CD14-positive monocyte (primary cell): ENCODE data around the gene SLC35A2. TPM values are rescaled to one million over a fixed set of nuclear protein-coding genes. Genes with fewer than 3 reads are reported as not detected.

ENCODE experiments used
- DNase-seq, 3 donors: peaks; one replicate each; pipeline ENCODE4 v3.0.0-alpha.2; 2011 to 2022
- H2AFZ ChIP-seq: 2 replicates; pipeline ENCODE4 v1.6.0; 2012; ENCODE audit warnings: mild to moderate bottlenecking, low read depth, low read length, inconsistent platforms; ENCODE audit not compliant: insufficient read depth, poor library complexity, severe bottlenecking
- H3K27ac ChIP-seq, 2 donors: 1 replicate in 1 of 2; 2 replicates in 1 of 2; pipeline ENCODE4 v1.5.1; 2012 to 2013; ENCODE audit warnings: low read length in 2 of 2, control low read depth in 1 of 2, inconsistent platforms in 1 of 2, low read depth in 1 of 2, mild to moderate bottlenecking in 1 of 2
- H3K27me3 ChIP-seq, 2 donors: one replicate each; pipeline versions ENCODE4 v1.6.0 to v1.6.1; 2011 to 2013; ENCODE audit warnings: low read length in 2 of 2; ENCODE audit not compliant: control insufficient read depth in 2 of 2, insufficient read depth in 2 of 2
- H3K36me3 ChIP-seq, 2 donors: replicated peaks in 1 of 2; 1 replicate in 1 of 2; 2 replicates in 1 of 2; pipeline versions ENCODE4 v1.5.1 to v1.6.1; 2012 to 2013; ENCODE audit warnings: low read length in 2 of 2, control low read depth in 1 of 2, inconsistent platforms in 1 of 2, mild to moderate bottlenecking in 1 of 2; ENCODE audit not compliant: insufficient read depth in 2 of 2, control insufficient read depth in 1 of 2
- H3K4me1 ChIP-seq, 2 donors: 1 replicate in 1 of 2; 2 replicates in 1 of 2; pipeline versions ENCODE4 v1.5.1 to v1.6.1; 2012 to 2013; ENCODE audit warnings: low read length in 2 of 2, control low read depth in 1 of 2, inconsistent platforms in 1 of 2, mild to moderate bottlenecking in 1 of 2, moderate library complexity in 1 of 2; ENCODE audit not compliant: insufficient read depth in 2 of 2, control insufficient read depth in 1 of 2
- H3K4me2 ChIP-seq: replicated peaks from 2 replicates; pipeline ENCODE3; 2012; ENCODE audit warnings: low read length, moderate library complexity, mild to moderate bottlenecking; ENCODE audit not compliant: poor library complexity, severe bottlenecking; ENCODE audit errors: extremely low read depth
- H3K4me3 ChIP-seq, 3 experiments: fragments of 200-600 bp in 1 of 3; sonication (generic) in 1 of 3; replicated peaks in 1 of 3; 1 replicate in 2 of 3; 2 replicates in 1 of 3; pipeline ENCODE4 v1.5.1; 2011 to 2013; ENCODE audit warnings: low read length in 3 of 3, mild to moderate bottlenecking in 3 of 3, control low read depth in 2 of 3, low read depth in 2 of 3, inconsistent platforms in 1 of 3, moderate library complexity in 1 of 3
- H3K79me2 ChIP-seq: 2 replicates; pipeline ENCODE4 v1.6.0; 2012; ENCODE audit warnings: mild to moderate bottlenecking, control low read depth, inconsistent platforms, low read length, moderate library complexity; ENCODE audit not compliant: insufficient read depth
- H3K9ac ChIP-seq: 2 replicates; pipeline ENCODE4 v1.6.0; 2017; ENCODE audit warnings: low read length, mild to moderate bottlenecking; ENCODE audit not compliant: insufficient read depth, poor library complexity, severe bottlenecking
- H3K9me3 ChIP-seq, 2 donors: replicated peaks in 1 of 2; 1 replicate in 1 of 2; 2 replicates in 1 of 2; pipeline versions ENCODE4 v1.5.1 to v1.6.1; 2012 to 2013; ENCODE audit warnings: low read length in 2 of 2, control low read depth in 1 of 2; ENCODE audit not compliant: control insufficient read depth in 1 of 2, insufficient read depth in 1 of 2
- H4K20me1 ChIP-seq: 2 replicates; pipeline ENCODE4 v1.6.0; 2012; ENCODE audit warnings: mild to moderate bottlenecking, low read length, control low read depth, moderate library complexity; ENCODE audit not compliant: insufficient read depth
- H3K27ac Mint-ChIP-seq, 7 donors: one replicate each; pipeline ENCODE4 v1.8.0; 2020; ENCODE audit warnings: mild to moderate bottlenecking in 7 of 7, mixed read lengths in 7 of 7, moderate library complexity in 6 of 7, inconsistent platforms in 2 of 7
- H3K27me3 Mint-ChIP-seq, 3 donors: one replicate each; pipeline ENCODE4 v1.8.0; 2021 to 2022; ENCODE audit warnings: low read depth in 3 of 3, mild to moderate bottlenecking in 3 of 3, mixed read lengths in 3 of 3, moderate library complexity in 3 of 3, inconsistent platforms in 1 of 3
- H3K36me3 Mint-ChIP-seq, 2 donors: one replicate each; pipeline ENCODE4 v1.8.0; 2020; ENCODE audit warnings: mixed read lengths in 2 of 2, inconsistent platforms in 1 of 2, mild to moderate bottlenecking in 1 of 2
- H3K4me1 Mint-ChIP-seq: one replicate; pipeline ENCODE4 v1.8.0; 2020; ENCODE audit warnings: mild to moderate bottlenecking, mixed read lengths
- H3K4me3 Mint-ChIP-seq, 2 donors: one replicate each; pipeline ENCODE4 v1.8.0; 2020; ENCODE audit warnings: mild to moderate bottlenecking in 2 of 2, mixed read lengths in 2 of 2, moderate library complexity in 1 of 2
- H3K9me3 Mint-ChIP-seq, 7 donors: one replicate each; pipeline ENCODE4 v1.8.0; 2020 to 2022; ENCODE audit warnings: mixed read lengths in 7 of 7, mild to moderate bottlenecking in 6 of 7, moderate library complexity in 6 of 7, inconsistent platforms in 2 of 7
- CTCF ChIP-seq: fragments of 200-600 bp; IDR thresholded peaks from one replicate; pipeline ENCODE4 v1.8.0; 2022; ENCODE audit warnings: antibody characterized with exemption, mild to moderate bottlenecking
- WGBS: methylation state at CpG from one replicate; pipeline ENCODE4 v1.1.5; 2013; ENCODE audit warnings: missing lambda C conversion rate; ENCODE audit not compliant: insufficient coverage; 5-methylcytosine and 5-hydroxymethylcytosine counted together
- intact Hi-C, 2 donors: fragments of 100-400 bp; cut with micrococcal nuclease; formaldehyde crosslinking; loops; one replicate each; pipeline versions ENCODE4 v1.15.0 to v1.15.1; 2023
- polyA plus RNA-seq, 3 donors: library from polyadenylated mRNA; depleted of rRNA in 1 of 3; unstranded in 2 of 3; stranded (reverse) in 1 of 3; fragments of 300-500 nt in 2 of 3; fragments of >200 nt in 1 of 3; fragmentation: Illumina TruSeq in 2 of 3; gene quantifications; 1 replicate in 2 of 3; 2 replicates in 1 of 3; pipeline ENCODE4 v1.2.3, GENCODE V29; 2012 to 2021

Gene SLC35A2
- polyA plus RNA-seq, 3 donors, result 14.3 to 21.6 (median 18.4) TPM

GRCh38 chrX:48896611-48897011 is 14.8 kb downstream of the SLC35A2 start:
- Histone ChIP-seq H2AFZ (peak overlapping the region; percentile 26), H3K27ac (peak overlapping the region; percentile 98 to 100), H3K27me3 (no peaks in the 10 kb centered on the region), H3K4me3 (peak overlapping the region; percentile 81 to 98 (median 88)), H3K4me1 (peaks cover 25 to 34% of the 10 kb centered on the region in 2 donors), H3K79me2 (peaks cover 32% of the 10 kb centered on the region), H3K4me2 (peak overlapping the region; percentile 79), H3K36me3 (peaks cover 19 to 41% of the 10 kb centered on the region in 2 donors), H3K9ac (peak overlapping the region; percentile 95), H3K9me3 (no peaks in the 10 kb centered on the region), H4K20me1 (peaks cover 20% of the 10 kb centered on the region)
- peaks cover 0 to 32% (median 2%) of the 10 kb centered on the region in 7 donors for H3K9me3 Mint-ChIP-seq
- no peak for TF ChIP-seq CTCF
- peak overlapping the region; percentile 94 to 100 (median 98) for H3K27ac Mint-ChIP-seq
- no CpG with 5 or more reads among the region's 9 CpGs for WGBS
- H3K4me3 Mint-ChIP-seq, result peak overlapping the region; percentile 87 to 96
- intact Hi-C loops, result loop anchor here (5.0 to 10.0 kb wide), 3 partner anchors 48 to 148 kb away; partner anchors contain the start of genes HDAC6 (in 2 of the 2) and TFE3 (in 1 of the 2)
- peaks cover 0 to 6% (median 0%) of the 10 kb centered on the region in 3 donors for H3K27me3 Mint-ChIP-seq
- peak in 1 of 3 donors; percentile 57 for DNase-seq
- peaks cover 20% of the 10 kb centered on the region for H3K4me1 Mint-ChIP-seq
- H3K36me3 Mint-ChIP-seq, result peaks cover 25 to 31% of the 10 kb centered on the region in 2 donors

GRCh38 chrX:48894891-48895290 is 16.6 kb downstream of the SLC35A2 start:
- Histone ChIP-seq H3K4me2 (no peak overlapping the region), H3K27me3 (no peaks in the 10 kb centered on the region), H4K20me1 (peaks cover 20% of the 10 kb centered on the region), H3K4me3 (no peak overlapping the region), H3K27ac (no peak overlapping the region), H3K9me3 (no peaks in the 10 kb centered on the region), H2AFZ (no peak overlapping the region), H3K79me2 (peaks cover 32% of the 10 kb centered on the region), H3K9ac (no peak overlapping the region), H3K36me3 (peaks cover 12 to 30% of the 10 kb centered on the region in 2 donors), H3K4me1 (peaks cover 28 to 43% of the 10 kb centered on the region in 2 donors)
- peak overlapping the region in 1 of 7 donors; percentile 19 for H3K27ac Mint-ChIP-seq
- no CpG with 5 or more reads among the region's 6 CpGs for WGBS
- peaks cover 0 to 32% (median 4%) of the 10 kb centered on the region in 7 donors for H3K9me3 Mint-ChIP-seq
- intact Hi-C loops, result loop anchor here (5.0 to 10.0 kb wide), 4 partner anchors 50 to 150 kb away; partner anchors contain the start of genes HDAC6 (in 2 of the 2) and TFE3 (in 1 of the 2)
- H3K4me1 Mint-ChIP-seq, result peaks cover 29% of the 10 kb centered on the region
- no peak for DNase-seq
- H3K36me3 Mint-ChIP-seq, result peaks cover 17 to 20% of the 10 kb centered on the region in 2 donors
- no peak overlapping the region for H3K4me3 Mint-ChIP-seq
- H3K27me3 Mint-ChIP-seq, result peaks cover 0 to 9% (median 8%) of the 10 kb centered on the region in 3 donors
- no peak for TF ChIP-seq CTCF
